Right lobe of liver (tissue), 4 donors: ENCODE results near the gene BCL10.

Source experiments
- POLR2A ChIP-seq: fragments of 450-650 bp; IDR thresholded peaks from one replicate; pipeline ENCODE4 v1.6.1; 2017; ENCODE audit warnings: antibody characterized with exemption, mild to moderate bottlenecking
- TF ChIP-seq, protein P1 (sequence below), 4 donors: fragments of 200-600 bp in 3 of 4; fragments of 450-650 bp in 1 of 4; IDR thresholded peaks; one replicate each; pipeline versions ENCODE4 v1.5.1 to v1.8.0; 2016 to 2022; ENCODE audit warnings: antibody characterized with exemption in 4 of 4, mild to moderate bottlenecking in 2 of 4
- donor health status: DM: no; HTN: no; CAD: no.
- donor health status: DM: no; HTN: no; CAD: no.
- donor health status: DM: no; HTN: yes; CAD: no.

DNA sequence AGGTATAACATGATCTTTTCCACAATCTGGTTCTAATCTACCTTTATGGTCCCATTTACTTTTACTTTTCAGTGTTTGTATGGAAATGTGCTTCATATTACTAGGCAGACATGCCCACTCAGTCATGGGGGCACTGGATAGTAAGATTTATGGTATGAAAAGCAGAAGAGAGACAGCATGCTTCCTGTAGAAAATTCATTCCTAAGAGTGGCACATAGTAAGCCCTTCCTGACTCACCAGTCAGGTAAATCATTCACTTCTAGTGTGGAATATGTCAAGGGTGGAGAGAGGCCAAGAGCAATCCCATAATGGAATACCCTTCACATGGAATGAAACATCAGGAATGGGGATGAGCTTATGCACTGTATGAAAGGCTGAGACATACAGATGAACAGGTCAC is 49.5 kb upstream of the BCL10 start:
- TF ChIP-seq POLR2A, result no peak
- TF ChIP-seq, protein P1, sequence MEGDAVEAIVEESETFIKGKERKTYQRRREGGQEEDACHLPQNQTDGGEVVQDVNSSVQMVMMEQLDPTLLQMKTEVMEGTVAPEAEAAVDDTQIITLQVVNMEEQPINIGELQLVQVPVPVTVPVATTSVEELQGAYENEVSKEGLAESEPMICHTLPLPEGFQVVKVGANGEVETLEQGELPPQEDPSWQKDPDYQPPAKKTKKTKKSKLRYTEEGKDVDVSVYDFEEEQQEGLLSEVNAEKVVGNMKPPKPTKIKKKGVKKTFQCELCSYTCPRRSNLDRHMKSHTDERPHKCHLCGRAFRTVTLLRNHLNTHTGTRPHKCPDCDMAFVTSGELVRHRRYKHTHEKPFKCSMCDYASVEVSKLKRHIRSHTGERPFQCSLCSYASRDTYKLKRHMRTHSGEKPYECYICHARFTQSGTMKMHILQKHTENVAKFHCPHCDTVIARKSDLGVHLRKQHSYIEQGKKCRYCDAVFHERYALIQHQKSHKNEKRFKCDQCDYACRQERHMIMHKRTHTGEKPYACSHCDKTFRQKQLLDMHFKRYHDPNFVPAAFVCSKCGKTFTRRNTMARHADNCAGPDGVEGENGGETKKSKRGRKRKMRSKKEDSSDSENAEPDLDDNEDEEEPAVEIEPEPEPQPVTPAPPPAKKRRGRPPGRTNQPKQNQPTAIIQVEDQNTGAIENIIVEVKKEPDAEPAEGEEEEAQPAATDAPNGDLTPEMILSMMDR (IDR thresholded peaks at IDR 0.05), result no peak
